Hippocampal formation (tissue), 2 donors: Measurements from ENCODE around the gene RAPGEF6.
"Not testable (repeated sequence)": the region's sequence is repeated elsewhere in the genome, so short reads cannot be mapped to it uniquely, and the experiment has no call there.

Experiments
- DNase-seq, 2 donors: peaks; one replicate each; lab custom pipeline; 2025; lab: John Stamatoyannopoulos, UW

The RAPGEF6 gene

DNA sequence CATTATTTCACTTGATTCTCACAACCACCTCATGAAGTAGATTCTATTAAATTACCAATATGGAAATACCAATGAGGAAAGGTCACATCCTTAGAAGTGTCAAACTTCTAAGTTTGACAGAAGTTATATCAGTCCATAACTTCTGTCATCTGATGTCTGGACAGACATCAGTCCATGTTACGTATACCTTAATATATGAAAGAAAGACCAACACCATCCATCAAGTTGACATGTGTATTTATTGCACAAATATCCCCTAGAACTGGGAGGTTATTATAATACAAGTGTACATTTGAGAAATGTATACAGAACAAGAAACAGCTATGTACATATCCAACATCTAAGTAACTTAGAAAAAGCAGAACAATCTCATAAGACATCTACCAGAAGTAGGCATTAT, 6.5 kb upstream of the RAPGEF6 start:
- no peak for DNase-seq

DNA sequence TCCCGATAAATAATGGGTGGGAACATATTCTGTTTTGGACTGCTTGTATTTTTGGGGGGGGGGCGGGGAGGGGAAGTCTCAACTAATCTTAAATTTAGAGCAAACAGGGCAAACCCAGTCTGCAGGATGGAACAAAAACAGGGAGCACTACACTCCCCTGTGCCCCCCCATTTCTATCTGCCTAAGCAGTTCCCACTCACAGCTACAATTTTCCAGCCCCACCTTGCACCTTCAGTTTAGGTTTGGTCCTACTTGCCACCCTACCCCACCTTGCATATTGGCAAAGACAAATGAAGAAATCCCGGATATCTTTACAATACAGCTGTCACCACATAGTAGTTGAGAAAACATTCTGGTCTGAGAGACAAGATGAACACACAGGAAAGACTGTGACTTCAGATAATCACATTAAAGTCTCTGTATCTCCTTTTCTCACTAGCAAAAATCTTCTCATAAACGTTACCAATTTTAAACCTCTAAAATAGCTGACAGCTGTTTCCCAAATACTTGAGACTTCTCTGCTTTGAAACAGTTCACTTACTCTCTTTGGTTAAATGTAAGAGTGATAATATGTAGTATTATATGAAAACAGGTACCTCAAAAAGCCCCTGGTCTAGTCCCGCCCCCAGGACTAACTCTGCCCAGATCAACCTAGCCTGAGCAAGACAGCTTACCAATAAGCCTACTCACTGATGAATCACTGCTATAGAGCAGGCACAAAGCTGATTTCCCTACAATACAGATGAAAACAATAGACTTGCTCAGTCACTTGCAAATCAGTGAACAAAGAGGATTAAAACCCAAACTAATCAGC, 5.2 kb upstream of the RAPGEF6 start:
- peak in 1 of 2 donors; percentile 49 for DNase-seq

DNA sequence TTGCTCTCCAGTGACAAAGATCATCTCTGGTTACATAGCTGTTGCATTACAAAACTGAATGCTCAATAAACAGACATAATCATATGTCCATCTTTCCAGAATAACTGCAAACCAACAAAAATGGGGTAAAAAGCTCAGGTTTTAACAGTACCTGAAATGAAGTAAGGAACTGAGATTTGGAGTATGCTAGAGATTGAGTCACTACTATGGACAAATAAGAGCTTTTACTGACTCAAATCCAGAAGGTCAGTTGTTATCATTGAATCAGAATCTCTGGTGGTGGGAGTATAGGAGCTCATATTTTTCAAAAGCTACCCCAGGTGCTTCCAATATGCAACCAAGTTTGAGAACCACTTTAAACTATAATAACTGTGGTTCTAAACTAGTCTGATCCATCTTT, 4.1 kb upstream of the RAPGEF6 start:
- DNase-seq = no peak

DNA sequence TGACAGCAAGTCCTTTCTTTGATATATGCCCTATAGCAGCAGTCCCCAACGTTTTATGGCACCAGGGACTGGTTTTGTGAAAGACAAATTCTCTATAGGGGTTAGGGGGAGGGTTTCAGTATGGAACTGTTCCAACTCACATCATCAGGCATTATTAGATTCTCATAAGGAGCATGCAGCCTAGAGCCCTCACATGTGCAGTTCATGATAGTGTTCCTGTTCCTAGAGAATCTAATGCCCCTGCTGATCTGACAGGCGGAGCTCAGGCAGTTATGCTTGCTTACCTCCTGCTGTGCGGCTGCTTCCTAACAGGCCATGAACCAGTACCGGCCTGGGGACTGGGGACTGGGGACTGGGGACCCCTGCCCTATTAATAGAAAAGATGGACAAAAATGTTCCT, 2.7 kb upstream of the RAPGEF6 start:
- DNase-seq = no peak

DNA sequence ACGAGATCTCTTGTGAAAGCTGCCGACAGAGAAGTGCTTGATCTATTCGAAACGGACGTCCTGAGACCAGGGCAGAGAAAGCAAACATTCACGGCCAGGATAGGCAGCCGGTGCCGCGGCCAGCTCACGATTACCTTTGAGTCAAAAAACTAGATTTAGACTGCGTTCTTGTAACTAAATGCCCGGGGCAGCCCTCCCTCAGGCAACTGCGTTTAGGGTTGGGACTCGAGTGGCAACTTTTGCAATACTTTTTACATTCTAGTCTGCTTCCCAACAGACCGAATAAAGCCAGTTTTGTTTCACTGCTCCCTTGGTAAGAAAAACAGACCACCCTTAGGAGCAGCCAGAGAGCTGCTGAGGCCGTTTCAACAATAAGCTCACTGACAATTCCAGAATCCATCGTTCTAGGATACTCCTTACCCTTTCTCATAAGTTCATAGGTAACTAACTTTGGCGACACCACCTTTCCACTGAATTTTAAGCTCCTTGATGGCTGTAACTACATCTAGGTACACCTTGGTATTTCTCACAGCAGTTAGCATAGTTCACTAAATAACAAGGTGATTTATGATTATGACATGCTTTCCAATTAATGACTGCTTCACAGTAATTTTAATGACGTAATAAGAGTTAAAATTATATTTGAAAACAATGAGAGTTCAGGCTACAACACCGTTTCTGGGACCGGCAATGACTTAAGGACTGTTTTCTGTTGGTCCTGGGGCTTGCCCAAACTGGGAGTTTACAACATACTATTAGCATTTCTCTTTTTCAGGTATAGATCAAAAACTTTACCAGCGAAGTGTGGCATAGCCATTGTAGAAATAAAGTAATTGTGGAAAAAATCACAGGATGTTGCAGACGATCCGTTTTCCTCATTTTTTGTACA, 899 bp upstream of the RAPGEF6 start:
- DNase-seq = peak in 1 of 2 donors; percentile 63

DNA sequence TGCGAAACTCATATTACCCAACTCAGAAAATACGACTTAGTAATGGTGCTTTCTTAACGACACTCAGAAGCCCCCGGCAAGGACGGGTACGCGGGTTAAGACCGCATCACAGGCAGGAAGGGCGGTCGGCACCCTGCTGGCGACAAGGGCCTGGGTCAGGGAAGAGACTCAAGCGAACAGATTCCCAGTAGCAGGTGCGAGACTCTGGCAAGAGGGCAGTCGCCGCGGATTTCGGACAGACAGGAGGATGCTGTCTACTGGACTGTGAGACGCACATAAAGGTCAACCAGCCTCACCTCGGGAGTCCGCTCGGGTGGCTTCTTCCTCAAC, 398 bp downstream of the RAPGEF6 start:
- DNase-seq = no peak

DNA sequence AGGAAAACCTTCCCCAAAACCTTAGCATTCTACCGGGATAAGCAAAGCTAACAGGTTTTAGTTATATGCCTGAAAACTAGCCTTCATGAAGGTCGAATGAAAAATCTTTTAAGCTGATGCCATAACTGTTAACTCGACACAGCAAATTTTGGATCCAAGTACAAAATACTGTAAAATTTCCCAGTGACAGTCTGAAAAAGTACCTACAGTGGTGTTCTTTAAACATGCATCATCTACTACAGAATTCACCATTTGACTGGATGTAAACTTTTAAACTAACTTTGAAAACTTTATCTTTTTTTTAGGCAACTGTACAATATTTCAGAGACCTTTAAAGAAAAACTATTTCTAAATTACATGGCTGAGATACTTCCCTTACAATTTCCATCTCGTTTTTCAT, 791 bp downstream of the RAPGEF6 start:
- DNase-seq = no peak

DNA sequence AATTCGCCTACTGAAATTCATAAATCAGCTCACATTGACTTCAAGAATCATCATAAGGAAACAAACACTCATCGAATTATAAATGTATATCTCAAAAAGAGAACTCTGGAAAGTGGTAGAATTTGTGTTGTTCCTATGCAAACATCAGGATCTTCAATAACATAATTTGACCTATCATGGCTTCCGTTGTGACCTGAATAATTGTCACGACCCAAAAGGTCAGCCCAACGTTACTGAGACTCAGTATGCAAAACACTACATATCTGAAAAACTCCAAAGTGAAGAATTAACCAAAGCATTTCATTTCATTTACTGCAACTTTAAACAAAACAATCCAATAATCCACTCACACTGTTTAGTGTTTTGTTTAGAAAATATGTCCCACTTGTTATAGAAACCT, 1.2 kb downstream of the RAPGEF6 start:
- DNase-seq = no peak

DNA sequence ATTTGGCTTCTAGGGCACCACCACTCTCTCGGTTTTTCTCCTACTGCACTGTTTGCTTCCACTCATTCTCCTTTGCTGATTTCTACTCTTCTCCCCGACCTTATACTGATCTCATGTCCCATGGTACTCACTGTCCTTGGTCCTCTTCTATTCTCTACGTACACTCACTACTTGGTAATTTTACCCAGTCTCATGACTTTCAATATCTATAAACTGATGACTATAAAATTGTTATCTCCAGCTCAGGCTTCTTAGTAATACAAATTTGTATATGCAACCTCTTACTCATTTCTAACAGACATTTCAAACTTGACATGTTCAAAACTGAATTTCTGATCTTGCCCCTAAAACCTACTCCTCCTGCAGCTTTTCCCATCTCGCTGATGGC, 4.1 kb downstream of the RAPGEF6 start:
- DNase-seq = no peak

DNA sequence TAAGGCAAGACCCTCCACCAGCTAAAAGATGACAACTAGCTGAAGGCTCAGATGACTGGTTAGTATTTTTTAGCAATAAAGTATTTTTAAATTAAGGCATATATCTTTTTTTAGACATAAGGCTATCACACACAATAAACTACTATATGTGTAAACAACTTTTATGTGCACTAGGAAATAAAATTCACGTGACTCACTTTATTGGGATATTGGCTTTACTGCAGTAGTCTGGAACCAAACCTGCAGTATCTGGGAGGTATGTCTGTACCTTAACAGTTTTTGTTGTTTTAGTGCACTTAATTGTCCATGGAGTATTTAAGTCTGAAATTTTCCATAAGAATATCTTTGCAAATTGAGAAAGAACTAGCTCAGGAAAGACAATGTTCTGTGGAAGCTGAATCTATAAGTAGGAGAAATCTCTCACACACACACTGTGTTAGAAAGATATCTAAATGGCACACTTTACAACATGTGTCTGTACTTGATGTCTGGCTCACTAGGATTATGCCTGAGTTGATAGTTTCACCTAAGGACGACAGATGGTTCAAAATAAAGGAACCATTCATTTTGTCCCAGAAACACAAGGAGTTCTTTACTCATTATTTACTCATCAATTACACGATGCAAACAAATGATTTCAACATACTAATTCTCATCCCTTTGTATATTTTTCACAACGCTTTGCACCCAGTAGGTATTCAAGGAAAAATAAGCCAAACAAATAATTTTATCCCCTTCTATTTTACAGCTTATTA, 4.6 kb downstream of the RAPGEF6 start:
- no peak for DNase-seq

DNA sequence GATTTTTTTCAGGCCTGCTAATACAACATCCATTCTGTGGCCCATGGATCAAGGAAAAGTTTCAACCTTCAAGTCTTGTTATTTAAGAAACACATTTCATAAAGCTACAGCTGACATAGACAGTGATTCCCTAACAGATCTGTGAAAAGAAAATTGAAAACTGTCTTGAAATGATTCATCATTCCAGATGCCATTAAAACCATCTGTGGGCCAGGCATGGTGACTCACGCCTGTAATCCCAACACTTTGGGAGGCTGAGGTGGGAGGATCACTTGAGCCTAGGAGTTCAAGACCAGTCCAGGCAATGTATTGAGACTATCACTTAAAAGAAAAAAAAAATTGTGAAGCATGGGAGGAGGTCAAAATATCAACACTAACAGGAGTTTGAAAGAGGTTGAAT, 6.0 kb downstream of the RAPGEF6 start:
- DNase-seq = no peak

DNA sequence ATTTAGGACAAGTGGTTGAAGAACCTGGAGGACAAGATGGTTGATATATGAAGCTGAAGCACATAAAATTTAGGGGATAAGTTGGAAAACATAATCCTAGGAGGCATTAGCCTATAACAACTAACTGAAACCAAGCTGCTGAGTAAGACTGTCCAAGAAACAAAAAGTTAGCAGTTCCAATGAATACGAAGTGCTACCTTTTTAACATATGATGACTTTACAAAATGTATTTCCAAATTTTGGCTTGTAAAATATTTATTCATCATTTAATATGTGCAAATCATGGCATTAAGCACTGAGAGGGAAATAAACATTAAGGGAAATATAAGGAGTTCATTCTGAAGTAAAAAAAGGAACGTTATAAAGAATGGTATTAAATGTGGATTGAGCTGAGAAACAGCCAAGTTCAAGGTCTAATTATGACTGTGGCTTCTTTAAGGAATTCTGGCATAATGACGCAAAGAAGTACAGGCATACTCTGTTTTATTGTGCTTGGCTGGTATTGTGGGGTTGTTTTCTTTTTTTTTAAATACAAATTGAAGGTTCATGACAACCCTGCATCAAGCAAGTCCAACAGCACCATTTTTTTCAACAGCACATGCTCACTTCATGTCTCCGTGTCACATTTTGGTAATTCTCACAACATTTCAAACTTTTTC, 7.7 kb downstream of the RAPGEF6 start:
- DNase-seq = no peak

DNA sequence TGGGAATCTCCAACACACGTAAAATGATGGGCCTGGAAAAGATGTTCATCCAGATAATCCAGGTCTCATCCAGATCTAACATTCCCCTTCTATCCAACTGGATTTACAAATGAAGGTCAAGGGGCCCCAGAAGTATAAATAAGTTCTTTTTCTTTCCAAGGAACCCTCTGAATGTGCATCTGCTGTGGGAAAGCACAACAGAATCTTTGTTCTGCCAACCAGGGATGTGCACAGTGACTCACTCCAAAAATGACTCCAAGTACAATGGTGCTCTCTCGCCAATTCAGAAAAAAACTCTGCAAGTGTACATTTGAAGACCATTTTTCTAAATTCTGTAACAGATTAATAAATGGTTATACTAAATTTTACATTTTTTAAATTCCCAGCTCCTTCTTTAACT, 12.4 kb downstream of the RAPGEF6 start:
- DNase-seq = peak; percentile 56 to 91

DNA sequence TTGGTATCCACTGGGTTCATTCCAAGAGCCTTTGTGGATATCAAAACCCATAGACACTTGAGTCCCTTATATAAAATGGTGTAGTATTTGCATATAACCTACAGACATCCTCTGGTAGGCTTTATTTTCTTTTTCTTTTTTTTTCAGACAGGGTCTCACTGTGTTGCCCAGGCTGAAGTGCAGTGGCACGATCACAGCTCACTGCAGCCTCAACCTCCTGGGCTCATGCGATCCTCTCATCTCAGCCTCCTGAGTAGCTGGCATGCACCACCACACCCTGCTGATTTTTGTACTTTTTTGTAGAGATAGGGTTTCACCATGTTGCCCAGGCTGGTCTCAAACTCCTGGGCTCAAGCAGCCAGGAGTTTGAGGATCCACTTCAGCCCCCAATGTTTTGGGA, 13.9 kb downstream of the RAPGEF6 start:
- not testable (repeated sequence) for DNase-seq

DNA sequence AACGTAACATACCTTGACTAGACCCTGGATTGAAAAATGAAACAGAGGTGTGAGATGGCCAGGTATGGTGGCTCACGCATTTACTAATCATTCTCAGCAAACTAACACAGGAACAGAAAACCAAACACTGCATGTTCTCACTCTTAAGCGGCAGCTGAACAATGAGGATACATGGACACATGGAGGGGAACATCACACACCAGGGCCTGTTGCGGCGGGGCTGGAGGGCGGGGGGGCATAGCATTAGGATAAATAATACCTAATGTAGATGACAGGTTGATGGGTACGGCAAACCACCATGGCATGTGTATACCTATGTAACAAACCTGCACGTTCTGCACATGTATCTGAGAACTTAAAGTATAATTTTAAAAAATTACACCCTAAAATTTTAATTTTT, 15.9 kb downstream of the RAPGEF6 start:
- DNase-seq = no peak

DNA sequence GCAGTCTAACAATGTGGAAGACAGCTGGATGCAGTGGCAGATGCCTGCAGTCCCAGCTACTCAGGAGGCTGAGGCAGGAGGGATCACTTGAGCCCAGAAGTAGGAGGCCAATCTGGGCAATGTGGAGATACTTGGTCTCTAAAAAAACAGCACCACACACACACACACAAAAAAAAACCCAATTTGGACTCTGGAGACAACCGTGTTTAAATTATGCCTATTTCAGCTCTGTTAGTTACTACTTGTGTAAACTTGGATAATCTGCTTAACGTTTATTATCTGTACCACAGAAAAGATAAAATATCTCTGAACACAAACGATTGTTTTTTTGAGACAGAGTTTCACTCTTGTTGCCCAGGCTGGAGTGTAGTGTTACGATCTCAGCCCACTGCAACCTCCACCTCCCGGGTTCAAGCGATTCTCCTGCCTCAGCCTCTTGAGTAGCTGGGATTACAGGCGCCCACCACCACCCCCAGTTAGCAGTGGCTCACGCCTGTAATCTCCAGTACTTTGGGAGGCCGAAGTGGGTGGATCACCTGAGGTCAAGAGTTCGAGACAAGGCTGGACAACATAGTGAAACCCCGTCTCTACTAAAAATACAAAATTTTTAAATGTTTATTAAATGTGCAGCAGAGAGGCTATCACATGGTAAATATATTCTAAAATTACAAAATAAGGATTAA, 17.7 kb downstream of the RAPGEF6 start:
- DNase-seq = no peak

DNA sequence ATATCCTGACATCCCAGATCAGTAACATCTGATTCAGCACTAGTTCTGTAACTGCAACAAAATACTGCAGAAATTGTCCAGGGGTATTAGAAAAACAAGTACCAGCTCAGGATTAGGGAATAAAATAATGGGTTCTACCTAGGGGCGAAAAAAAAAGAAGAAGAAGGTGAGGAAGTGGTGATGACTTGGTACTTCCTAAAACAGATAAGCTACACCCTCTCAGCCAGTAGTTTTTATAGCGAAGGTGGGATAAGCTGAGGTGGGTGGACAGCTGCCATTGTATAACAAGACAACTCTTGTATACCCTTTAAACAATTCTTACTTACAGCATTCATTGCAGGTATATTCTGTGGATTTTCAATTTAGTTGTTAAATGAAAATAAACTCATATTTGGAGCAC, 19.1 kb downstream of the RAPGEF6 start:
- no peak for DNase-seq

DNA sequence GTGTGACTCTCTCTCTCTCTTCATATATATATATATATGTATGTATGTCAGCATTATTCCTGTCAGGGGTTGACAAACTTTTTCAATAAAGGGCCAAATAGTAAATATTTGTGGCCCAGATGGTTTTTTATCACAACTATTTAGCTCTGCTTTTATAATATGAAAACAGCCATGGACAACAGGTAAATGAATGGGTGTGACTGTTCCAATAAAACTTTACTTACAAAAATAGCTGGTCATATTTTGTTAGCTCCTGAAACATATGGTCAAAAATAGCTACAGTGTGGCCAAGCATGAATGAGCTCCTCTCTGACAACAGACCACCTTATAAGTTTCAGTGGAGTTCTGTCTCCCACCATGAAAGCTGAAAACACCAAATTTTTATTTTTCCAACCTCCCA, 21.6 kb downstream of the RAPGEF6 start:
- DNase-seq = no peak

DNA sequence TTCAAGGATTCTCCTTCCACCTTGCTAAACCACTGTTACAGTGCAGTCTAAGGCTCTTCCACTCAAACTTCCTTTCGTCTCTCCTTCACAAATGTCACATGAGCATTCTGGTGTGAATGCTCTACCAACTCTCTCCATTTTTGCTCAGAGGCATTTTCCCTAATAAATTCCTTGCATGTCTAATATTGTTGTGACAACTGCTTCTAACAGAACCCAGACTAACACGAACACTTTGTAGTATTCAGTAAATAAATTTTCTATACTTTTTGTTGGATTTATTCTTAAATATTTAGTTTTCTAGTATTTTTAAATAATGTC, 24.0 kb downstream of the RAPGEF6 start:
- DNase-seq = no peak

DNA sequence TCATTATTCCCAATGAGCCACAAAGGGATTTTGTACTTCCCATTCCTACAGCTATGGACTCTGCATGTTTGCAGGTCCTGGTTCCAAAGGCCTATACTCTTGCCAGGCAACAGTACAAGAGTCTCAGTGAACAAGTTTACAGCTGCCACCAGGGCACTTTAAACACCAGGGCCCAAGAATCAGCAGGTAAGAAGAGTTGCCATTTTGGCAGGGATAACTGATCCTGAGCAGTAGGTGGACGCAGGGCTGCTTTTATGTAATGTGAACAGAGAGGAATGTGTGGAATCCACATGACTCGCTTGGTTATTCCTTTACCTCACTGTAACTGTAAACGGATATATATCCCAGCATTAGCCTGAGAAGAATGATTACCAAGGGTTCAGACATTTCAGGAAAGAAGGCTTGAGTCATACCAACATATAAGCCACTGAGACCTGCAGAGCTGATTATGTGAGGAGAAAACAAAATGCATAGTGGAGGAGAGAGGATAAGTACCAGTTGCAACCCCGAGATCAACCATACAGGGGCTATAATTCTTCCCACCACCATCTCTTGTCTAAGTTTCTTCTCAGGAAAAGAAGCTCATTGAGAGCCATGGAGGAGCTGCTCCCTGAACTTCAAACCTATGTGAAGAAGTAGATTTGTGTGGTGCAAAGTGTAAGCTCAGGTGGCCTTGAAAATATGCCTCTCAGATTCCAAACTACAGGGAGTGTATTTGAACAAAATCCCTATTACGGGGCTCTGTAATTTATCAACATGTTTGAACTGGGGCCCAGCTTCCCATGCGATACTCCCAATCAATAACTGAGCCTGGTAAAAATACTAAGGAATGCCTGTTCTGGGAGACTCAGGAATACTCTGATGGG, 24.6 kb downstream of the RAPGEF6 start:
- no peak for DNase-seq

DNA sequence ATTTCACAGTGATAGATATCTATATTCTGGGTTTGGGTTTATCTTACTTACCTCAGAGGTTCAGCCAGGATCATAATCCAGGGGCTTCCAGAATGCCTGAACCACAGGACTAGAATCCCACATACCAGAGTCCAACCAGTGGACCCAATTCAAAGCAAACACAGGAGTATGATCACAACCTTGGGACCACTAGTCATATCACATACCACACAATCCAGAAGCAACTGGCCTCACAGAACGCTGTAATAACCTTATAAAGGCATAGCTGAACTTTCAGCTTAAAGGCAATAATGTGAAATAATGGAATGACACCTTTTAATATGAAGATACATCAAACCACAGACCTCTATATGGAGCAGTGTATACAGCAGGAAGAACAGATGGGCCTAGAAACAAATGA, 25.3 kb downstream of the RAPGEF6 start:
- no peak for DNase-seq
